Ishikawa (cell line): ENCODE data around the gene HMOX1.

Experiments used
- CEBPB ChIP-seq: IDR thresholded peaks from 2 replicates; pipeline ENCODE4 v1.6.1; 2012
- CREB1 ChIP-seq: IDR thresholded peaks from 2 replicates; pipeline ENCODE4 v1.6.1; 2012; ENCODE audit warnings: low read depth
- EP300 ChIP-seq: IDR thresholded peaks from 2 replicates; pipeline ENCODE4 v1.6.1; 2012; ENCODE audit warnings: borderline replicate concordance
- NFIC ChIP-seq: IDR thresholded peaks from 2 replicates; pipeline ENCODE4 v1.6.1; 2012
- RAD21 ChIP-seq: IDR thresholded peaks from 2 replicates; pipeline ENCODE4 v1.6.1; 2012; ENCODE audit warnings: low read depth
- REST ChIP-seq: IDR thresholded peaks from 2 replicates; pipeline ENCODE4 v1.6.1; 2012; ENCODE audit warnings: low read depth, mild to moderate bottlenecking
- TAF1 ChIP-seq: IDR thresholded peaks from 2 replicates; pipeline ENCODE4 v1.6.1; 2012; ENCODE audit warnings: low read depth, mild to moderate bottlenecking
- TEAD4 ChIP-seq: IDR thresholded peaks from 2 replicates; pipeline ENCODE4 v1.6.1; 2012
- ZBTB7A ChIP-seq: IDR thresholded peaks from 2 replicates; pipeline ENCODE4 v1.6.1; 2012; ENCODE audit warnings: low read depth

GRCh38 chr22:35363566-35364086, 17.3 kb upstream of the HMOX1 start:
- no peak for TF ChIP-seq ZBTB7A
- no peak for TF ChIP-seq REST
- TF ChIP-seq CREB1: no peak
- no peak for TF ChIP-seq TEAD4
- no peak for TF ChIP-seq RAD21
- no peak for TF ChIP-seq NFIC
- no peak for TF ChIP-seq CEBPB
- TF ChIP-seq TAF1: no peak
- no peak for TF ChIP-seq EP300
